GM19025 (cell line): ENCODE measurements around the gene ARMC3.
A peak's percentile ranks its signal among the peaks of the same experiment; 100 is the strongest.

ENCODE experiments used
- ATAC-seq: cut with Tn5 transposase; IDR thresholded peaks from one replicate; pipeline ENCODE4 v1.9.1; 2021; ENCODE audit warnings: mild to moderate bottlenecking, low read depth, moderate library complexity; ENCODE audit not compliant: unreplicated experiment

ARMC3 gene

GRCh38 chr10:22988581-22989360 lies 60.9 kb downstream of the ARMC3 start:
- ATAC-seq: no peak

GRCh38 chr10:22990443-22990842 lies 62.6 kb downstream of the ARMC3 start:
- ATAC-seq: no peak

- ATAC-seq: no peak
Measured at GRCh38 chr10:22992075-22992474, 64.2 kb downstream of the ARMC3 start.

- ATAC-seq: no peak
Measured at GRCh38 chr10:22992621-22993020, 64.8 kb downstream of the ARMC3 start.

GRCh38 chr10:22993314-22993713 lies 65.5 kb downstream of the ARMC3 start:
- no peak for ATAC-seq

GRCh38 chr10:22997096-22997495 lies 69.2 kb downstream of the ARMC3 start:
- ATAC-seq: no peak

- no peak for ATAC-seq
Measured at GRCh38 chr10:22998091-22998490, 70.2 kb downstream of the ARMC3 start.

- no peak for ATAC-seq
Measured at GRCh38 chr10:22999942-23000341, 72.1 kb downstream of the ARMC3 start.

- ATAC-seq: no peak
Measured at GRCh38 chr10:23001901-23002516, 74.2 kb downstream of the ARMC3 start.

- no peak for ATAC-seq
Measured at GRCh38 chr10:23005150-23005549, 77.3 kb downstream of the ARMC3 start.

GRCh38 chr10:23013581-23014335 lies 85.9 kb downstream of the ARMC3 start:
- no peak for ATAC-seq

GRCh38 chr10:23015021-23015707 lies 87.3 kb downstream of the ARMC3 start:
- ATAC-seq: peak; percentile 98

- no peak for ATAC-seq
Measured at GRCh38 chr10:23016636-23017035, 88.8 kb downstream of the ARMC3 start.

- ATAC-seq: no peak
Measured at GRCh38 chr10:23019633-23020032, 91.8 kb downstream of the ARMC3 start.

- no peak for ATAC-seq
Measured at GRCh38 chr10:23021430-23021829, 93.6 kb downstream of the ARMC3 start.

- ATAC-seq: no peak
Measured at GRCh38 chr10:23024002-23024401, 96.1 kb downstream of the ARMC3 start.

- no peak for ATAC-seq
Measured at GRCh38 chr10:23031318-23031717, 103.5 kb downstream of the ARMC3 start.

- no peak for ATAC-seq
Measured at GRCh38 chr10:23034790-23035189, 106.9 kb downstream of the ARMC3 start.

GRCh38 chr10:23035569-23035968 lies 107.7 kb downstream of the ARMC3 start:
- ATAC-seq: no peak

- no peak for ATAC-seq
Measured at GRCh38 chr10:23037152-23037551, 109.3 kb downstream of the ARMC3 start.

- ATAC-seq: no peak
Measured at GRCh38 chr10:23037561-23037960, 109.7 kb downstream of the ARMC3 start.
